Islet of Langerhans (tissue), 1 donor: Measurements from ENCODE around the gene ID2.

Experiments
- FAIRE-seq: peaks from one replicate; lab custom pipeline; 2011; peaks lifted over from hg19 to GRCh38; lab: Jason Lieb, UNC

The ID2 gene, protein sequence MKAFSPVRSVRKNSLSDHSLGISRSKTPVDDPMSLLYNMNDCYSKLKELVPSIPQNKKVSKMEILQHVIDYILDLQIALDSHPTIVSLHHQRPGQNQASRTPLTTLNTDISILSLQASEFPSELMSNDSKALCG

DNA sequence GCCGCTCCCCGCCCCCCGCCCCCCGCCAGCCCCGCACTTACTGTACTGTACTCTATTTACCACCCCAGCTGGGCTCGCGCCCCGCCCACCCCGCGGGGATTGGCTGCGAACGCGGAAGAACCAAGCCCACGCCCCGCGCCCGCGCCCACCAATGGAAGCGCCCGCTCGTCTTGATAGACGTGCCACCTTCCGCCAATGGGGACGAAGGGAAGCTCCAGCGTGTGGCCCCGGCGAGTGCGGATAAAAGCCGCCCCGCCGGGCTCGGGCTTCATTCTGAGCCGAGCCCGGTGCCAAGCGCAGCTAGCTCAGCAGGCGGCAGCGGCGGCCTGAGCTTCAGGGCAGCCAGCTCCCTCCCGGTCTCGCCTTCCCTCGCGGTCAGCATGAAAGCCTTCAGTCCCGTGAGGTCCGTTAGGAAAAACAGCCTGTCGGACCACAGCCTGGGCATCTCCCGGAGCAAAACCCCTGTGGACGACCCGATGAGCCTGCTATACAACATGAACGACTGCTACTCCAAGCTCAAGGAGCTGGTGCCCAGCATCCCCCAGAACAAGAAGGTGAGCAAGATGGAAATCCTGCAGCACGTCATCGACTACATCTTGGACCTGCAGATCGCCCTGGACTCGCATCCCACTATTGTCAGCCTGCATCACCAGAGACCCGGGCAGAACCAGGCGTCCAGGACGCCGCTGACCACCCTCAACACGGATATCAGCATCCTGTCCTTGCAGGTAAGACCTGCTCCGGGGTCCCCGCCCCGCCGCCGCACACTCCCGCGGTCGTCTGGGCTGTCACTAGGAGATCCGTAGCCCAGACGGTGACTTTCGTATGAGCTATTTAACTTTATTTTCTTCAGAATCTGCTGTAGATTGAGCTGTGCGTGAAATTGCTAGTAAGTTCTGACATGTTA is at the start of gene ID2:
Gene ID2 (plus strand): TSS at position 271 of the 907 bp plus-strand sequence. CDS start 110 bp downstream, at position 381.
- FAIRE-seq = no peak

DNA sequence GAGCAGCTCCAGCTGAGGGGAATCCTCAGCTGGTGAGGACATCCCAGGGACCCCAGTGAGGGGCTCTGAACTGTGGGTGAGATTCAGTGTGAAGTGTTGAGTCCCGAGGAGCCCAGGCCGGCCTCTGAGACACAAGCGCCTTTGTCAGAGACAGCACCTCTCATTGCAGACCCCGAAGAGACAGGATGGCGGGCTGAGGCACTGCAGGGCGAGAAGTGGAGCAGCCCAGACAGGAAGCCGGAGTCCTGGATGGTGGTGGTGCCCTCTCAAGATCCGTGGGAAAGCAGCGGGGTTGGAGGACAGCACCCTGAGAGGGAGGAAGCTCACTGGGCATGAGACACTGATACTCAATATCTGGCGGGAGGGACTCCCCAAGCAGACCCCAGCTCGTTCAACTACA is 49.1 kb upstream of the ID2 start:
- no peak for FAIRE-seq

DNA sequence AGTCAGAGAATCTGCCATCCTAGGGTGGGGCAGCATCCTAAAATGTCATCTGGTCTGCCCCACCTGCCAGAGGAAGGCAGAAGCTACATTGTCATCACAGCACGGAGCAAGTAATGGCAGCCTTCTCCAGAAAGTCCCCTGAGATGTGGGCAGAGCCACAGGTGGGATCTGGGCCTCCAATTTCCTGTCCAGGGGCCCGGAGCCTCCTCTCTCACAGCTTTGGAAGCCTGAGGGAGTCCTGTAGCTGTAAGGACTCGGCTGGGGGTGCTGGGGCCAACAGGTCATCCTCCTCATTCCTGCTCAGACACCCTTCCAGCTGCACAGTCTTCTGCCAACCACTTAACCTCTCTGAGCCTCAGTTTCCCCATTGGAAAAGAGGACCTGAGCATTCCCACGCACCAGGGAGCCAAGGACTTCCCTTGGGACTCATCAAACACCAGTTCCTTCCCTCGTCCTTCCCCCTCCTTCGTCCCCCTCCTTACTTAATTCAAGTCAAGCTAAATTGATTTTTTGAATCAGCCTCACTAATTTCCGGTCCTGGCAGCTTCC is 48.6 kb upstream of the ID2 start:
- FAIRE-seq = no peak

DNA sequence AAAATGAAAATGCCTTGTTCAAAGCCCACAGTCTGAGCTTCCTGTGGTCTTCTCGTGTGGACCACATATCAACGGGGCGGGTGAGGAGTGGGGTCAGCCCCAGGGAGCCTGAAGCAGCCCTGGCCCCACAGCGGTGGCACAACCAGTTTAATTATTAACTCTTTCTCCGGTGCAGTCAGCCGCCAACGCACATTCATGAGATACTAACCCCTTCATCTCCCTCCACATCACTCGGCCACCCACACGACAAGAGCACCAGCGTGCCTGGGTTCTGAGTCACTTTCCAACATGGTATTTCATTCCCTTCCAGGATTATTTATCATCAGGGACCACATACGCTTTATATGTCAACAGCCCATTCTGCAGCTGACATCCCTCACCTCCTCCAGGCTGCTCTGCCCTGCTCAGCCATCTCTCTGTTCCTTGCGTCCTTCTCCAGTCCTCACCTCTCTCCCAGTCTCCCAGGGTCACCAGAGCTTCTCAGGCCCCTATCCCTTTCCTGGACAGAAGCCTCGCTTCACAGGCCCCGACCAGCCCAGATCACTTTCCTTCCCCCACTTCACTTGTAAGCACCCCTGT is 48.0 kb upstream of the ID2 start:
- no peak for FAIRE-seq

DNA sequence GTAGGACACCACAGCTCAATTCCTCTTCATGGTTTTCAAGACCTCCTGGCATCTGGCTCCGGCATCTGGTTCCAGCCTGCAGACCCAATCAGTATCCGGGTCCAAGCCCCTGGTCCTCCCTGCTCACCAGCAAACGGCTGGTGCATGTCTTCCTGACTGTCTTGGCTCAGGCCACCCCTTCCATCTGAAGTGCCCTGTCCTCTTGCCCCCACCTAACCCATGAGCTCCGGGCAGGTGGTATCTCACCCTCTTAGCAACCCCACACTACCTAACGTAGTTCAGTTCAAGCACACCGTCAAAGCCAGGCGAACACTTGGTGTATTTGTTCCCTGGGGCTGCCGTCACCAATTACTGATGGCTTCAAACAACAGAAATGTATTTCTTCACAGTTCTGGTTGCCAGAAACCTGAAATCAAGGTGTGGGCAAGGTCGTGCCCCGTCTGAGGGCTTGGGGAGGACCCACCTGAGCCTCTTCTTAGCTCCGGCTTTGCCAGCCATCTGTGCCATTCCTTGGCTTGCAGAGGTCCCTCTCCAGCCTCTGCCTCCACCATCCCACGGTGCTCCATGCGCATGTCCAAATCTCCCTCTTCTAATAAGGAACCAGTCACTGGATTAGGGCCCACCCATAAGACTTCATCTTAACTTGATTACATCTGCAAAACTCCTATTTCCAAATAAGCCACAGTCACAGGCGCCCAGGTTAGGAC is 47.2 kb upstream of the ID2 start:
- FAIRE-seq = no peak

DNA sequence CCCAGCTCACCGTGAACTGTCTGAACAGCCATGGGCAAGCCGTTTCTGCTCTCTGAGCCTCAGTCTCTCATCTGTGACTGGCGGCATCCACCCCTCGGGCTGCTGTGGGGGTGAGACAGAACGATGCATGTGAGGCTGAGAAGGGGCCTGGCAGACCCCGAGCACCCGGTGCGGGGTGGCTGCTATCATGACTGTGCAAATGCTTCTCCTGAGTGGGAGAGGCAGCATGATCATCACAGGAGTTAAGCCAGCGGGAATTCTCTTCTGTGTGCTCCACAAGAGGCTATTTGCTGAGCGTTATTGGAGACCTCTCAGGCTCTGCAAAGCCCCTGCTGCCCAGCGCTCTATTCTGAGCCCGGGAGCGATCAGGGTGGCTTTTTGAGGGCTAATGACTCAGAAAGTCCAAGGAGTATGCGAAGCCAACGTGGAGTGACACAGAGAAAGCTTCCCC is 45.8 kb upstream of the ID2 start:
- no peak for FAIRE-seq

DNA sequence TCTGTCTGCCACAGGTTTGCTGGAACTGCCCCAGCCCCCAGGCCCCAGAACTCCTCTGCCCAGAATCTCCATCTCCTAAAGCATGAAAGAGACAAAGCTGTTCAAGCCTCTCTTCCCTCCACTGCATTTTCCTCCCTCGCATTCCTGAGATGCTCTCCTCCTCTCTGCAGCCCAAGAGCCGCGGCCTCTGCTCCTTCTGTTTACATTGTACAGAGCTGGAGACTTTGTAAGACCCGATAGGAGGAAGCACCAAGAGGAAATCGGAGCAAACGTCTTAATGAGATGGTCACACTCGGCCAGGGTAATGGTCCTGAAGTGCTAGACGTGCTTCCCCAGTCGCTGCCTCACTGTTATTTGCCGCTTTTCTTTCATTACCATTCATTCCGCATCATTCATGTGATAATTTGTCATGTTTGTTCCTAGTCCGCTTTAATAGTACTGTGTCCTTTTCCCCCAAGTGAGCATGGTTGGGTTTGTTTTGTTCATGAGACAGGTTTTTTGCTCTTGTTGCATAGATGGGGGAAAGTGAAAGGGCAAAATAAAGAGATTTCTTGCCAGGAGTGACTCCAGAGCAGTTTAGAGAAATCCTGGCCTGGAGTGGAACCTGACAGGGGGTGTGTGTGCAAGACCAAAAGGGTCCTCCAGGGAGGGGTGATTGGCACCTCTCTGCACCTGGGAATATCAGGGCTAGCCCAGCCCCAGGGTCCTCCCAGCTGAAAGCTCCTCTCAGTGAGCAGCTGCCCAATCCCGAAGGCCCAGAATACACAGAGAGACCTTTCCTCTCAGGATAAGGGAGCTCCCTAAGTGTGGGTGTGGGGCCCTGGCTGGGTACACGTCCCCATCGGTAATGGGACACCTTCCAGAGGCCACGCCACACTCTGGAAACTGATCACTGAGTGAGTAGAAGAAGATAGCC is 44.9 kb upstream of the ID2 start:
- peak; percentile 5 for FAIRE-seq

DNA sequence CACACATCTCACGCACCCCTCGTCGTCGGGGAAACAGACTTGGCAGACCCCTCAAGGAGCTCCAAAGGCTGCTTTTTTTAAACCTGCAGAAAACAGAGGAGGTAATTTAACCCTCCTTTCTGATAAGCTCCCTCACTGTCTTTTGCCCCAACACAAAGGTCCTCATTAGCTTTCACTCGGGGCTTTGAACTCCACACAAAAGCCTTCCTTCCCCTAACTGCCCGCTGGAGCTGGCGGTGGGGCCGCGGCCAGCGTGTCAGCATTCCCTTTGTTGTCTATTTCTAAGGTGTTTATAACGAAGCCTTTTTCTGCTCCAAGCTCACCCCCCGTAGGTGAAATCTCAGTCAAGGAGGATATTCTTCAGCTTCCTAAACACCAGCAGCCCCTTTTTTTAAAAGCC is 43.5 kb upstream of the ID2 start:
- FAIRE-seq = no peak

DNA sequence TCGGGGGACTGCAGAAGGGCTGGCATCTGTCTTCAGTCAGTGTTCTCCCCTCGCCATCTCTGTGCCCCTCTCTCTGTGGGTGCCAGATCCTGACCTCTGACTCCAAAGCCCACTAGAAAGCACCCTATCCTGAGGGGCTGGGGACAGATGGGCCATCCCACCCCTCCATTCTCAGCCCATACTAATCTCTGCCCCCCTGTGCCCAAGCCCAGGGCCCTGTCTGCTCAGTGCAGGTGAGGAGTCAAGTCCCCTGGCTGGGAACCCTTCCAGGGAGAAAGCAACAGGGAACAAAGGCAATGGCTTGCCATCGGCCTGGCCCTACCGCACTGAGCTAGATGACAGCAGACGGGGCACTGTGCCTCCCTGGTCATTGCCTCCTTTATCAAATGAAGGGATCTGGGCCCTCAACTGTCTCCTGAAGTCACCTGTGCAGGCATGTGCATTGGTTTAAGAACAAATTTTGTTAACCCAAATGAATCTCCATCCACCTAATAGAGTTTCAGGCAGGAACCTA is 42.7 kb upstream of the ID2 start:
- no peak for FAIRE-seq

DNA sequence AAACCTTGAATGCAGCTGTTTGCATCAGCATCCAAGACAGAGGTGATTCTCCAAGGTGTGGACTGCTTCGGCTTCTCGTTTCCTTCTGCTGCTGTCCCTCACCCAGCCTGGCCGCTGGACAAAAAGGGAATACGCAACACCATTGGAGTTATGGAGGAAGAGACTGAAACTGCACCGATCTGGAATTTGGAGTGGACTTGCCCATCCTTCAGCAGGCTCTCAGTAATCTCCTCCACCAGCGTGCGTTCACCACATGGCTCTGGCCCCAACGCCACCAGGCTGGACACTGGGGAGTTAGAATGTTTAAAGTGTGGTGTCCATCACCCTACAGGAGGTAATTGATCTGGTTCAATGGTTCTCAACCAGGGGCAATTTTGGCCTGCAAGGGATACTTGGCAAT is 41.4 kb upstream of the ID2 start:
- FAIRE-seq = no peak

DNA sequence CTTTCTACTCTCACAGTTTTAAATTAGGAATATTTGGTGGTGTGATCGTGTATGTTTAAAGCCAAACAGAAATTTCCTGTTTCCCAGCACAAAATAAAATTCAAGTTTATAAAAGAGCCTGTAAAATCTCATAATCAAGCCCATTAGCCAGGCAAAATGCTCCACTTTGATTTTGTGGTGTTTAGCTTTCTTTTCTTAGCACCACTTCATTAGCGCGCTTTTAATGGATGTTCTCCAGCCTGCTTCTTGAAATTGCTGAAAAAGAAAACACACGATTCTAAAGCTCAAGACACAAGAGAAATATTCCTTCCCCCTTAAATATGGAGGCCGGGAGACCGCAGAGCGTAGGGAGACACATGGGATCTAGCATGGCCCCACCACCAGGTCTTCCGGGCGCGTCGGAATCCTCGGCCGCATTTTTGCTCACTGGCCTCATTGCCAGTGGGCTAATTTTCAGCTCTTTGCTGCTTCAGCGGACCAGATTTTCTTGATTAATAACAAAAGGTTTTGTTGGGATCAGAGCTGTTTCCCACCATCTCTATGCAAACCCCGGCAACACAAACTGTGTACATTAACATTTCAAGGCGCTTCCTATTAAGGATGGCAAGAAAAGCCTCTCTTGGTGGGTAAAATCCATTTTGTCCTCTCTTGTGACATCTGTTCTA is 40.4 kb upstream of the ID2 start:
- FAIRE-seq = no peak

DNA sequence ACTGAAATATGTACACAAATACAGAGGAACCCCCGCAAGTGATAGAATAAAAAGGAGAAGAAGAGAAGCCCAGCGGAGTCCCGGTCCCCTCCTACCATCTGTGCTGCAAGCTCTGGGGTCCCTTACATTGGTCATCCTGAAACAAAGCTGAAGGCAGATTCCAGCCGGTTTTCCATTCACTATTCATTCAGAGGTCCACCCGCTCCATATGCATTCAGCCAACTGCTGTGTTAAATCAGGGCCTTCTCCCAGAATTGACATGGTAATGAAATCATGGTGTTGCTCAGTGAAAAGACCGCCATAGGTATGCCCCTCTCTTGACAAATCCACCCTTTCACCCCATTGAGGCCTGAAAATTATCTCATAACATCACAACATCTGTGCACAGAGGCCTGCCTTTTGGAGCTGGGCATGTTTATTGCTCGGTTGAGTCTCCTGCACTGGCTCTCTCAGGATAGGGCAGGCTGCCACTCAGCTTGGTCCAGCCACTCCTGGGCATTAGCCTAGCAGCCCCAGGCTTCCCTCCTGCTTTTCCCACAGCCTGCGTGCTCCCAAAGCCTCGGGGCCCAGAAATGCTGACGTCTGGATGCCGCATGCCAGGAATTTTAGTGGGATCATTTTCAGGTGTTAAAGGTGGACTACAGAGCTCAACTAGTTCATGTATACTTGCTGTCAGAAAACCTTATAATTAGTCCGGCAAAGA is 39.3 kb upstream of the ID2 start:
- no peak for FAIRE-seq

DNA sequence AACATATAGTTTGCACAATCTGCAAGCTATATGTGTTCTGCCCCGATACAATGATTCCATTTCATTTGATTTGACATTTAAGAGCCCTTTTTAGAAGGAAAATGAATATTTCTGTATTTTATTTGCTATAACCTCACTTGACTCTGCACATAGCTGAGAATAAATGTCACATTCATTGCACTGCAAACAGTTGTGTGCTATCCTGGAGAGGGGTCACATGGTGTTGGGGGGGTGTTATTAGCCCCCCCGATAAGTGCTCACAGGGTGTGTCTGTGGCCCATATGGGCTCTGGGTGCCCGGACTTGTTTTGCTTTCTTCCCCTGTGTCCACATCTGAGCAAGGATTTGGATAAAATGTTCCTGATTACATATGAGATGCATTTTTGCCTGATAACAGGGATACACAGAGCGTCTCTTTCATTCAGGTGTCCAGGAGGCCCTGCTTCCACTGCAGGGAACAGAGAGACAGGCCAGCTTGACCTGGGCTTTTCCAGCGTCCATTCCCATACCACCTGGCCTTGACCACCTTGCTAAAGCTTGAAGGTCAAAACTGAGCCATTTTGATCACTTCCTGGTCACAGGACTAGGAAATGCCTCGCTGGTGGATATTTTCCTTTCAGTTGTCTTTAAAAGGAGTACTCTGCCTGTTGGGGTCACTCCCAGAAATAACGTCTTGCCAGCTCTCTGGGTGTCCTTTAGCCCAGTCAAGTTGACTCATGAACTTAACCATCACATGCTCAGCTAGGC is 38.4 kb upstream of the ID2 start:
- no peak for FAIRE-seq

DNA sequence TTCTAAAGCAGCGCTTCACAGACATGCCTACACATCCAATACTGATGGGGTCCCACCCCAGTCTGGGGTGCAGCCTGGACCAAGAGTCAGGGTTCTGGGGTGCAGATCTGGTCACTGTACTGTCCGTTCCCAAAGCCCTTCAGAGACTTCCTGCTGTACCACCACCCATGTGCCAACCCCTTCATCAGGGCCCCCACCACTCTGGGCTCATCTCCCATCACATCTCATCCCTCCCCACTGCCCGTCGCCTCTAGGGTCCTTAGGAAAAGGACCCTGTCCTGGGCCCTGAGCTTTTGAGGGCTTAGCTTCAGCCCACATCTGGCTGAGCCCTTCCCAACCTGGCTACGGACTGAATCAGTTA is 37.9 kb upstream of the ID2 start:
- no peak for FAIRE-seq

DNA sequence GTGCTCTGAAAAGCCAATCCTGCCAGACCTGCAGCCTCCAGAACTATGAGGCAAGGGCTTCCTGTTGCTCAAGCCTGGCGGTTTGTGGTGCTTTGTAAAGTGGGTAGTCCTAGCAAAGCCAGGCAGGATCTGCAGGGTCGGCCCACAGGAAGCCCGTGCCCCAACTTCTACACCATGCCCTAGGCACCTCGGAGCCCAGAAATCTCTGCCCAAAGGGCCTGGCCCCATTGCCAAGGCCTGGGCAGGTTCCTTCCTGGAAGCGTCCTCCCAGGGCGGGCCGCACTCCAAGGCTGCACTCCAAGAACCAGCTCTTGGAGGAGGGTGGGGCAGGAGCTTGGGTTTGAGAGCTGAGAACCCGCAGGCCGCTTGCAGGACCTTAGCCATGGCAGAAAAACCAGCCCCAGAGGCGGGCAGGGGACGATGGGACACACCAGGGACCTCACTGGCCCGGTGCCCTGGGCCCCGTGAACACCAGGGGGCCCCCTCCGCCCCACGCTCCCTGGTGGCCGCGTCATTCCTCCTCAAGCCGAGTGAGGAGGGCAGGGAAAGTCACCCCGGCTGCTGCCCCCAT is 37.2 kb upstream of the ID2 start:
- no peak for FAIRE-seq

DNA sequence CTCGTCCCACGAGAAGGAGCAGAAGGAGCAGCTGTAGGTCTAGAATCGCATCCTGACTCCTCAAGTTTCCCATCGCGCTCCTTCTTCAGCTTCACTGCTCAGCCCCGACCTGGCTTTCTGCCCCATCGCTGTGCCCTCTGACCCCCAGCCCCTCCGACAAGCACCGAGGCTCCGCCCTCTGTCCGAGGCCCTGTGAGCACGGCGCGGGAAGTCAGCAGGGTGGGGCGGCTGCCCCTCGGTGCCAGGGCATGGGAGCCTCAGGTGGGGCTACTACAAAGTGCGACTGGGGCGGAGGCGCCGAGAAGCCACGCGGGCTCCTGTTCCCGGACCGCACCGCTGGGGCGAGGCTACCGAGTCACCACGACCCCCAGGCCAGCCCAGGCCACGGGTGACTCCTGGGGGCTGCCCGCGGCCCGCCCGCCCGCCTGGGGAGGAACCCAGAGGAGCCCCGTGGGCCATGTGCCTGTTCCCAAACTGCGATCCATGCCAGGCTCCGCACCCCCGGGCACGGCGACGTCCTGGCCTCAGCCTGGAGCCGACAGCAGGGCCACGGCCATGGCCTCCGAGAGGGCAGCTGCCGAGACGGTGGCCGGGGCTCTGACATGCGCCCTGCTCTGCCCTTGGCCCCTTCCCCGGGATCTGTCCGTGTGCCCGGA is 36.6 kb upstream of the ID2 start:
- no peak for FAIRE-seq

DNA sequence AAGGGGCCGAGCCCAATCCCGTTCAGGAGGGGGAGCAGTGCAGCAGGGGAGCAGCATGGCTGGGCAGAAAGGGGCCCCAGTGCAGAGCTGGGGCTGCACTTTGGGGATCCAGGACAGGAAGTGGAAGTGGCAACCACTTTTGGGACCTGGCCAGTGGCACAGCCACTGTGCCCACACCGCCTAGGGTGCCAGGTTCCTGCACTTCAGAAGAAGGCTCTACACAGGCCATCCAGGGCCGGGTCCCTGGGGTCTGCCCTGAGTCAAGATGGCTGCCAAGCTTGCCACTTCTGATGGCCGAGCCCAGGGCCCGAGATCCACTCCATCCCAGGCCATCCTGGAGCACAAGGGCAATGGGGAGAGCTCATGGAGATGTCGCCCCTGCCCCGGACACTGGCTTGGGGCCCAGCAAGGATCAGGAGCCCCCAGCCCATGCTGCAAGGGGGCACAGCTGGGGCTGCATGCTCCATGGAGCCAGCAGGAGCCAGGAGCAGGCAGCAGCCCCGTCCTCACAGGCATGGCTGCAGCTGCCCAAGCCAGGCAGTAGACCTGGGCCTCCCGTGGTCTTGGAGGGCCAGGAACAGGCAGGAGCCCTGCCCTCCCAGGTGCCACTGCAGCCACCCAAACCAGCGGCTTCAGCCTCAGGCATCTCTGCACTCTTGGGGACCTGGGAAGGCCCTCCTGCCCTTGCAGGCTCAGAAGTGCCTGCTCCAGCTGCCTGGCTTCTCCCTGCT is 35.0 kb upstream of the ID2 start:
- FAIRE-seq = no peak

DNA sequence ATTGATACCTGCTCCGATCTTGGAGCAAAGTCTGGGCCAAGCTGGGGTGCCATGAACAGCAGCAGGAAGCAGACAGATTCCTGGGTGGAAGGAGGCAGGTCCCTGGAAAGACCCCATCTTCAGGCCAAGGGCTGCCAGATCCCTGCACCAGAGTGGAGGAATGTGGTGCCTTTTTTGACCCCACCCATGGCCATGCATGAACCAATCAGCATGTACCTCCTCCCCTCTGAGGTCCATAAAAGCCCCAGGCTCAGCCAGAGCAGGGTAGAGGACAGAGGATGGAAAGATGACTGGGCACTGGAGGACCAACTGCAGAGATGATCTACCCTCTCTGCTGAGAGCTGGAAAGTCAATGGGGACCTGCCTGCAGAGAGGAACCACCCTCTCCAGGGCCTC is 34.4 kb upstream of the ID2 start:
- FAIRE-seq = no peak
